Bone marrow (tissue), 2 donors: ENCODE results near the gene ATP2C2.
"Not testable (repeated sequence)": the region's sequence is repeated elsewhere in the genome, so short reads cannot be mapped to it uniquely, and the experiment has no call there.

Experiments used
- DNase-seq, 2 donors: peaks; one replicate each; lab custom pipeline; 2025; lab: John Stamatoyannopoulos, UW

The ATP2C2 gene

DNA sequence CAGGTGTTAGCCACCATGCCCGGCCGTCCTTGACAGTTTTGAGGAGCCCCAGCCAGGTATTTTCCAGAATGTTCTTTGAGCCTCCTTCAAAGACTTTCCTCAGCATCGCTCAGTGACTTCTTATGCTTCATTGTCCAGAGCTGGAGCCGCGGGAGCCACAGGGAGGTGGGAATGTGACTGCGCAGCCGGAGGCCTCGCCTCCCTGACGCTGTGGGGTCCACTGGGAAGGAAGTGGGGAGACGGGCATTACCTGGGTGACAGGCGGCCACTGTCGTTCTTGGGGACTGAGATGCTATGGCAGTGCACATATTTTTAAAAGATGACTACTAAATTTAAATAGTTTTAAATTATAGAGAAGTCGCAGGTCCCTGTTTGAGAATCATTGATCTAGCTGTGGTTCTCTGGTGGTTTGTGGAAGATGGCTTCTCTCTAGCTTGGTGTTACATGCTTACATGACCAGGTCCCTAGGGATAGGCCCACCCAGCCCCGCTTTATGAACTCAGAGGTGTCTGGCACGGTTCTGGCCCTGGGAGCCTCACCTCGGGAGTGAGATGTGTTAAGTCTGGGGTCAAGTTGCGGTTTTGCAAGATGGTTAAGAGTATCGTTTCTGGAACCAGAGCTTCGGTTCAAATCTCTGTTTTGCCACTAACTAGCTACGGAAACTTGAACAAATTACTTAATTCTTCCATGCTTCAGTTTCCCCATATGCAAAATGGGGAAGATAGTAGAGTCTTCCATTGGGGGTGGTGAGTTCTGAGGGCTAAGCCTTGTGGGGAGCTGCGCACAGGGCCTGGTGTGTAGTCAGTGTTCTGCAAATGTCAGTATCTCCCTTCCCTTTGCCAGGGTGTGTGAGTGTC lies 53.0 kb downstream of the ATP2C2 start:
- no peak for DNase-seq

DNA sequence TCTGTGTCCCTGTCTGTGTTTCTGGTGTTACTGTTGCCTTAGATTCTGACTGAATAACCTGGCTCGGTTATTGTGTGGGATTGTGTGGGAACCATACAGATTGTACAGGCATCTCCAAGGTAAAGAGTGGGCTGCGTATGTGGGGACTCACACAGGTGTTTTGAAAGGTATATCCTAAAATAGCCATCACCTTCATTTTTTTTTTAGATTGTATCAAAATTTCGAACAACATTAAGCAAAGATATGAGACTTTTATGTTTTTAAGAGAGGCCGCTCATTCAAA lies 53.5 kb downstream of the ATP2C2 start:
- DNase-seq = no peak

- no peak for DNase-seq
Measured at GRCh38 chr16:84423416-84423837, 55.1 kb downstream of the ATP2C2 start.

- no peak for DNase-seq
Measured at GRCh38 chr16:84425696-84426095, 57.4 kb downstream of the ATP2C2 start.

DNA sequence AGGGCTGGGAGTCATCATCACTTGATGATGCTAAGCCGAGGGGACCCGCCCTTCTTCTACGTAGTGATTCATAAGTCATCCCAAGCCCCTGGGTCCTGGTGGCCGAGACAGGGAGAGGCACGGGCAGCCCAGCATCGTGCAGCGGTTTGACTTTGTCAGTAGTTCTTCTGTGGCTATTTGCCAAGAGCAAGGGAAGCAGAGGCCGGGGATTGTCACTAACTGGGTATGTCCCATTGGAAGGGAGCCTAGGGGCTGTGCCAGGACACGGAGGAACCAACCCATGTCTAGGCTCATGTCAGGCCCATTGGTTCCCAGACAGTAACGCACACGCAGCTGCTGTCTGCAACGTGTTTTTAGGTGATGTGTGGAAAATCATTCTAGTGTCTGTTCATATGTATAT lies 58.5 kb downstream of the ATP2C2 start:
- no peak for DNase-seq

DNA sequence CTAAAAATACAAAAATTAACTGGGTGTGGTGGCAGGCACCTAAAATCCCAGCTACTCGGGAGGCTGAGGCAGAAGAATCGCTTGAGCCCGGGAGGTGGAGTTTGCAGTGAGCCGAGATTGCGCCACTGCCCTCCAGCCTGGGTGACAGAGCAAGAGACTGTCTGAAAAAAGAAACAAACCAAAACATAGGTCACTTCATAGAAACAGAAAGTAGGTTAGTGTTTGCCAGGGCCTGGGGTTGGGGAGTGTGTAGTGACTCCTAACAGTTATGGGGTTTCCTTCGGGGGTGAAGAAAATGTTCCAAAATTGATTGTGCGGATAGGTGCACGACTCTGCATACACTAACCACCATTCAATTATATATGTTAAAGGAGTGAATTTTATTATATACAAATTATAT lies 59.2 kb downstream of the ATP2C2 start:
- no peak for DNase-seq

DNA sequence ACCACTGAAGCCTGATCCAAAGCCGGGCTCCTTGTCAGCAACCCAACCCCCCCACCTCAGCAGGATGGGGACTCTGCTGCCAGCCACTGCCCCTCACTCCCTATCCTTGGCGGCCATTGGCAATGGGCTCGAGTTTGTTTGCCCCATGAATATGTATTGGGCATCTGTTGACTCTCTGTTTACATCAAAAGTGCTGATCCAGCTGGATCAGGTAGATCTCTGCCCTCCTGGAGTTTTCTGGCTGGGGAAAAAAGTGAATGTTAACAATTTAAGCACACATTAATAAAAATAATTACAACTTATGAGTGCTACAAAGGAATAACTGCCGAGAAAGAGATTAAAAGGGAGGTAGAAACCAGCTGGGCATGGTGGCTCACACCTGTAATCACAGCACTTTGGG lies 62.5 kb downstream of the ATP2C2 start:
- DNase-seq = no peak

DNA sequence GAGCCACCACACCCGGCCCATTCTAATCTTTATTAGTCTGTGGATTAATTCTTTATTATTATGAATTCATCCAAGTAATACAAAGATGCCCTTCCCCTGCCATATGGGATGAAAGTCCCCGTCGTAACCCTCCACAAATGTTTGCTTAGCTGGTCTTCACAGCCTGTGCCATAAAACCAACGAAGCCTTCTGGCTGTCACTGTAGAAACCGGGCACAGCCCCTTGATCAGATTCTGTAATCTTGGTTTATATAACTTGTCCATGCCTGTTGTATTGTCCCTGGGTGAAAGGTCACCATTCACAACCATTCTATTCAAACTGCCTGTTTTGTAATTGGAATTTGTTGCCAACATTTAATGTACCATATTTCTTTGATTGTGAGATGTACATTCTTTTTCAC lies 66.5 kb downstream of the ATP2C2 start:
- DNase-seq = no peak

GRCh38 chr16:84436196-84436595 lies 67.9 kb downstream of the ATP2C2 start:
- DNase-seq = no peak

- no peak for DNase-seq
Measured at GRCh38 chr16:84438971-84439696, 70.8 kb downstream of the ATP2C2 start.

DNA sequence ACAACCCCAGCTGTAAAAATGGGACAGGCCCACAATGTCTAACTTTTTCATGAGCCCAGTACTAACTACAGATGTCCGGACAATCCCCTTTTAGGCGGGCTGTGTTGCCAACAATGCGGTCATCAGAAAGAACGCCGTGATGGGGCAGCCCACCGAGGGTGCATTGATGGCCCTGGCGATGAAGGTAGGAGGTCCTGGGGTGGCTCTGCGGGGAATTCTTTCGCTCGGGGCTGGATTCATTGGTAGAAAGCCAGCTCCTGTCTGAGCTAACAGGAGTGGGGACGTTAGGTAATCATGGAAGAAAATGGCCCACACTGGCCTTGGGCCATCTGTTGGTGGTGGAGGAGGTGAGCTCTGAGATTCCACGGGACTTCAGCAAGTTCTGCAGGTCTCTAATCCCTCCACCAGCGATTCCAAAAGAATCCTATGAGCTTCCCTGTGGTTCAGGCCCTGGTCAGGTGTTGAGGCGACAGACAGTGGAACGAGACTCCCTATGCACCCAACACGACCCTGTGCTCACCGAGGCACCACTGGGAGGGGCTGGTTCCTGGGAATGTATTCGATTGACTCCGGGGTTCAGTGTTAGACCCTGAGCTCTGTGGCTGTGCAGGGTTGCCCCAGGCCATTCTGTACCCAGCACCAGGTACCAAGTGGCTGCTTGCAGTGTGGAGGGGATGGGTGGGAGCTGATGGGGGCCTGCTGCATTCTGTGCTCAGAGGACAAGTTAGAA lies 74.2 kb downstream of the ATP2C2 start:
- no peak for DNase-seq

- no peak for DNase-seq
Measured at GRCh38 chr16:84443166-84443802, 74.9 kb downstream of the ATP2C2 start.

DNA sequence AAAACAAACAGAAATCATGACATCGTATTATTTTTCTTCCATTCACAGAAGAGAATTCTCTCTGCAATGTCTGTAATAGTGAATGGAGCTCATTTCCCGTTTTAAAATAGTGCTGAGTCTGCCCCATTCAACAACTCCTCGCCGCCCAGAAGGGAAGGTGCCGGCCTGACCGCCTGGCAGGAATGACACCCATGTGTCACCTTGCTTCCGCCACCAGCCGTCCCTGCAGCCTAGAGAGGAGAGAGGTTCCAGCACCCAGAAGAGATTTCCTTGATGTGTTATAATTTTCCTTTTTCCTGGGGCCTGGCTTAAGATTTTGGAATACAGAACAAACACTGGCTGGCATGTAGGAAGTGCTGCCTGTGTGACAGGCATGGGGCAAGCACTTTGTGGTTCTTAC lies 76.1 kb downstream of the ATP2C2 start:
- DNase-seq = no peak

DNA sequence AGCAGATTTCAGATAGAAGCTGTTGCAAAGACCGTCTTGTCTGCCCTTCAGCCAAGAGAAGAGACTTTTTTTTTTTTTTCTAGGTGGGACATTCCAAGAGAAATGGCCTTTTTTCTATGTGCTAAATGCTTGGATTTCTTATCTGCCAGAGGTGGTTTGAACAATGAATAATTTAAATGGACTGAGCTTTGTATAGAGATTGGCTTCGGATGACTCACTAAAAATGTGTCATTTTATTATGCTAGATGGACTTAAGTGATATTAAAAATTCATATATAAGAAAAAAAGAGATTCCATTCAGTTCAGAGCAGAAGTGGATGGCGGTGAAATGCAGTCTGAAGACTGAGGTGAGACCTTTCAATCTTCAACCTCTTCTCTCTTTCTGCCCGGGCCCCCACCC lies 77.7 kb downstream of the ATP2C2 start:
- no peak for DNase-seq

DNA sequence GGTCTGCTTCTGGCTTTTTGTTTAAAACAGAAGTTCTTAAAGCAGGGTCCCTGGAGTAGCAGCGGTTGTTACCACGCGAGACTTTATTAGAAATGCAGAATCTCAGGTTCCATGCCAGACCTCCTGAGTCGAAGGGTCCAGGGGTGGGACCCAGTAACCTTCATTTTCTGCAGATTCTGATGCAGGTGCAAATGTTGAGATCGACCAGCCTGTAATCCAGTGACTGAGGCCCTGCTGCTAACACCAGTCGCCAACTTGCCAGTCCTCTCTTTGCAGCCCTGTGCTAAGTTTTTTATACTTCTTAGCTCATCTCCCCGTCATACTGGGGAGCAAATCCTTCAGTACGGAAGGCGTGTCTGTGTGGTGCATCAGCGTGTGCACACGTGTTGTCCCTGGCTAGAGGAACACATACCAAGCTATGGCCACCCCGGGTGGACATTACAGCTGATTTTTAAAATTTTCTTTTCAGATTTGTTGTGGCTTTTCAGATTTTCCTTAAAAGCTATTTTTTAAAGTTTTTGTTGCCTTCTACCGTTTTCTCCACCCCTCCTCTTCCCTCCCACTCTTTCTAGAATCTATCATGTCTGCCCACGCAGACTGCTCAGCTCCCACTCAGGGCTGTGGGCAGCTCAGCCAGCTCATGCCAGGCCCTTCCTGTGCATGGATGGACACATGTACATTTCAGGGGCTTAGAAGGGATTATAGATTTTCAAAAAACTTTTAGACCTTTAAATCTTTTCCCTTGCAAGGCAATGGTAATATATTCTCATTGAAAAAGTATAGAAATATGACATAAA lies 78.5 kb downstream of the ATP2C2 start:
- no peak for DNase-seq

- no peak for DNase-seq
Measured at GRCh38 chr16:84448444-84448843, 80.1 kb downstream of the ATP2C2 start.

GRCh38 chr16:84449156-84450140 lies 81.1 kb downstream of the ATP2C2 start:
- DNase-seq = no peak

GRCh38 chr16:84450176-84450865 lies 82.0 kb downstream of the ATP2C2 start:
- no peak for DNase-seq

GRCh38 chr16:84451010-84451676 lies 82.8 kb downstream of the ATP2C2 start:
- DNase-seq = not testable (repeated sequence)
